ENCODE measurements around the gene ABLIM1. TPM values are rescaled to one million over a fixed set of nuclear protein-coding genes. Genes with fewer than 3 reads are reported as not detected.

ABLIM1 gene
- total and polyA plus RNA-seq, 8 donors, result 13.3 to 44.5 (median 33.3) TPM

DNA sequence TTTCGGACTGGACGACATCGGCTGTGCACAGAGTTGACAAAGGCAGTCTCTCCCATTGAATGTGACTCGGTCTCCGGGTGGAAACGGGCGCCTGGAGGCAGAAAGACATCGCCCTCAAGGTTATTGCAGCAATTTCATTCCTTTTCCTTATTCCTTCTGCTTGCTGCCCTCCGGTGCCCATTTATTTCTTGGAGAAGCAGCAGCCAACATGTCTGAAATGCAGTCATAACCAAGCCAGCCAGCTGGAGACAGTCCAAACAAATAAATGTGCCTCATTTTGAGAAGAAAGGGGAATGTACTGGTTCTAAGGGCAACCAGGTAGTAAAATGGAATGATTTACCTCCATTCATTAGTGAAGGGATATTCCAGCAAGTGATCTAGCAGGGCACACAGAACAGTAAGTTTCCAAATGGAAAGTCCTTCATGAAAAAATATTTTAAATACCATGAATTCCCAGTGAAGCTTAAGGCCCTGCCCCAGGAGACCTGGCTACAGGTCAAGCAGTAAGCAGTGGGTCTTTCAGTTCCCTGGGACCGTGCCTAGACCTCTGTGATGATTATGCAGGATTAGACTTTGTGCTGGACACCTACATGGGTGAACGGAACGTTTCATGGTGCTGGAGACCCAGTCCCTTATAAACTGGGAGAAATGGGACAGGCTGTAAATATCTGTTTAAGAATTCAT is 86.6 kb downstream of the ABLIM1 start:
- DNase-seq (peak in 1 of 6 donors; percentile 22), FAIRE-seq (no peak), ATAC-seq (peak; percentile 31 to 61 (median 35))
- H3K4me1 ChIP-seq, result peaks cover 0 to under 1% (median 0%) of the 10 kb centered on the region in 3 donors
- no peak overlapping the region for H3K4me3 ChIP-seq
- intact Hi-C loops (cut with DNase I), result loop anchor here in 1 of 3 donors (5.0 kb wide), 1 partner anchor 41 kb away; no protein-coding TSS in a partner anchor
- no peak overlapping the region for H3K27ac ChIP-seq
- no peaks in the 10 kb centered on the region for H3K9me3 ChIP-seq
- TF ChIP-seq, protein P1, sequence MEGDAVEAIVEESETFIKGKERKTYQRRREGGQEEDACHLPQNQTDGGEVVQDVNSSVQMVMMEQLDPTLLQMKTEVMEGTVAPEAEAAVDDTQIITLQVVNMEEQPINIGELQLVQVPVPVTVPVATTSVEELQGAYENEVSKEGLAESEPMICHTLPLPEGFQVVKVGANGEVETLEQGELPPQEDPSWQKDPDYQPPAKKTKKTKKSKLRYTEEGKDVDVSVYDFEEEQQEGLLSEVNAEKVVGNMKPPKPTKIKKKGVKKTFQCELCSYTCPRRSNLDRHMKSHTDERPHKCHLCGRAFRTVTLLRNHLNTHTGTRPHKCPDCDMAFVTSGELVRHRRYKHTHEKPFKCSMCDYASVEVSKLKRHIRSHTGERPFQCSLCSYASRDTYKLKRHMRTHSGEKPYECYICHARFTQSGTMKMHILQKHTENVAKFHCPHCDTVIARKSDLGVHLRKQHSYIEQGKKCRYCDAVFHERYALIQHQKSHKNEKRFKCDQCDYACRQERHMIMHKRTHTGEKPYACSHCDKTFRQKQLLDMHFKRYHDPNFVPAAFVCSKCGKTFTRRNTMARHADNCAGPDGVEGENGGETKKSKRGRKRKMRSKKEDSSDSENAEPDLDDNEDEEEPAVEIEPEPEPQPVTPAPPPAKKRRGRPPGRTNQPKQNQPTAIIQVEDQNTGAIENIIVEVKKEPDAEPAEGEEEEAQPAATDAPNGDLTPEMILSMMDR (IDR thresholded peaks at IDR 0.05), result no peak
- WGBS, 2 donors, result 84 to 85% methylated on average over 12 of the region's 12 CpGs
- peaks cover 0 to 11% (median 0%) of the 10 kb centered on the region in 3 donors for H3K36me3 ChIP-seq
- H3K27me3 ChIP-seq, result no peaks in the 10 kb centered on the region

DNA sequence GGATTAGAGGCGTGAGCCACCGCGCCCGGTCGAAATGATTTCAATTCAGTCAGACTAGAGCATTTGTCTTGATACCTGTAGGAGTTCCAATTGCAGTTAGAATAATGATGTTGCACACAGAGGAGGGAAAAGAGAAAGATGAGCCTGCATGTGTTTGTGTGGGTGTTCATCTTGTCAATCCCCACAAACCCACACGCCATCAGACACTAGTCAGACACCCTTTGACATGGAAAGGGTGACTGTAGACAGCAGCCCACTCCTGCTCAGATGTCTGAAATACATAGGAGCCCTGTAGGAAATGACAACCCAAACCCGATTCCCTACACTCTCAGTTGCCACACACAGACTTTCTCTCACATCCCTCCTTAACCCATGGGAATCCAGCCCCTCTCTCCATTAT is 92.0 kb downstream of the ABLIM1 start:
- Histone ChIP-seq H3K27ac (no peak overlapping the region), H3K36me3 (peaks cover 0 to 11% (median 0%) of the 10 kb centered on the region in 3 donors), H3K4me3 (no peak overlapping the region), H3K27me3 (no peaks in the 10 kb centered on the region), H3K9me3 (no peaks in the 10 kb centered on the region), H3K4me1 (no peaks in the 10 kb centered on the region)
- 97% methylated on average over 7 of the region's 7 CpGs for WGBS, 2 donors
- TF ChIP-seq, protein P1 (IDR thresholded peaks at IDR 0.05), result no peak
- DNase-seq (no peak), FAIRE-seq (no peak), ATAC-seq (no peak)
- intact Hi-C loops (cut with DNase I), result no loop called here

DNA sequence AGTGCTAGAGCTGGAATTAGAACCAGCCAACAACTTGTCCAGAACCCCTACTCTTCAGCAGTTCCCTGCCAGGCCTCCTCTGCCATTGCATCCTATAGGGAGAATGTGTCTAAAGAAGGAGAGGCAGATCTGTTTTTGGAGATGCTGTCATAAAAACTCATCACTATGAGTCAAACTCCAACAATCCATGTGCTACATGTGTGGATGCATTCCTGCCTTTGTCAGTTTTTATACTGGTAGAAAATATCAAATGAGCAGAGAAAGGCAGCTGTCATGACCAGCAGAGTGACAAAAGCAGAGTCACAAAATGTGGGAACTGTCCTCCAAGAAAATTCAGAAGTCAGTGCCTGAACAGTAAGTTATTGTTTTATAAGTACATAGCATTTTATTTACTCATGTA is 93.0 kb downstream of the ABLIM1 start:
- TF ChIP-seq, protein P1 (IDR thresholded peaks at IDR 0.05), result no peak
- intact Hi-C loops (cut with DNase I), result no loop called here
- ATAC-seq (no peak), DNase-seq (no peak), FAIRE-seq (no peak)
- Histone ChIP-seq H3K4me3 (no peak overlapping the region), H3K36me3 (peaks cover 0 to 11% (median 0%) of the 10 kb centered on the region in 3 donors), H3K4me1 (no peaks in the 10 kb centered on the region), H3K27me3 (no peaks in the 10 kb centered on the region), H3K27ac (no peak overlapping the region), H3K9me3 (no peaks in the 10 kb centered on the region)

GRCh38 chr10:114561008-114561523 is 97.0 kb downstream of the ABLIM1 start:
- FAIRE-seq (no peak), ATAC-seq (peak; percentile 30 to 51 (median 44)), DNase-seq (no peak)
- H3K27ac ChIP-seq, result peak overlapping the region in 2 of 4 donors; percentile 25 to 57
- H3K4me1 ChIP-seq, result no peaks in the 10 kb centered on the region
- no peaks in the 10 kb centered on the region for H3K36me3 ChIP-seq
- 46 to 47% methylated on average over 7 of the region's 7 CpGs for WGBS, 2 donors
- H3K9me3 ChIP-seq, result no peaks in the 10 kb centered on the region
- H3K4me3 ChIP-seq, result no peak overlapping the region
- TF ChIP-seq, protein P1 (IDR thresholded peaks at IDR 0.05), result no peak
- H3K27me3 ChIP-seq, result no peaks in the 10 kb centered on the region
- intact Hi-C loops (cut with DNase I), result no loop called here

- H3K36me3 ChIP-seq, result no peaks in the 10 kb centered on the region
- H3K27ac ChIP-seq, result no peak overlapping the region
- ATAC-seq (no peak), DNase-seq (no peak), FAIRE-seq (no peak)
- intact Hi-C loops (cut with DNase I), result no loop called here
- WGBS, 2 donors, result 90 to 96% methylated on average over 5 of the region's 5 CpGs
- H3K27me3 ChIP-seq, result no peaks in the 10 kb centered on the region
- no peak overlapping the region for H3K4me3 ChIP-seq
- no peaks in the 10 kb centered on the region for H3K4me1 ChIP-seq
- no peaks in the 10 kb centered on the region for H3K9me3 ChIP-seq
- TF ChIP-seq, protein P1 (IDR thresholded peaks at IDR 0.05), result no peak
Measured at GRCh38 chr10:114560144-114560543, 97.9 kb downstream of the ABLIM1 start.

Measured in pancreas (tissue), 10 donors.